Measurements from ENCODE around the gene ADGRD2.

DNA sequence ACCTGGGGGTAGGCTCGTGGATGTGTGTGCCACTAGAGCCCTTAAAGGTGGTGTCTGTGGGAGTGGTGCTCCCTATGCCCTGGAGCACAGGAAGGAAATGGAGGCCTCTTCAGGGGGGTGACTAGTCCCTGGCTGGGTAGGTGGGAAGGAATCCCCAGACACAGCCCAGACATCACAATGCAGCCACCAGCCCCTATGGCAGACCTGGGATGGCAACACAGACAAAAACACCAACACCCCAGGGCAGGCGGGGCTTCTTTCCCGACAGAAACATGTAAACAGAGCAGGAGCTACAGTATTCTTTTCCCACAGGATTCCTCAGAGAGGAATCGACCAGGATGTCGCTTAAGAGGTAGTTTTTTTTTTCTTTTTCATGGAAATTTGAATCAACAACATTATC lies 67.3 kb downstream of the ADGRD2 start:
- TF ChIP-seq, protein P1, sequence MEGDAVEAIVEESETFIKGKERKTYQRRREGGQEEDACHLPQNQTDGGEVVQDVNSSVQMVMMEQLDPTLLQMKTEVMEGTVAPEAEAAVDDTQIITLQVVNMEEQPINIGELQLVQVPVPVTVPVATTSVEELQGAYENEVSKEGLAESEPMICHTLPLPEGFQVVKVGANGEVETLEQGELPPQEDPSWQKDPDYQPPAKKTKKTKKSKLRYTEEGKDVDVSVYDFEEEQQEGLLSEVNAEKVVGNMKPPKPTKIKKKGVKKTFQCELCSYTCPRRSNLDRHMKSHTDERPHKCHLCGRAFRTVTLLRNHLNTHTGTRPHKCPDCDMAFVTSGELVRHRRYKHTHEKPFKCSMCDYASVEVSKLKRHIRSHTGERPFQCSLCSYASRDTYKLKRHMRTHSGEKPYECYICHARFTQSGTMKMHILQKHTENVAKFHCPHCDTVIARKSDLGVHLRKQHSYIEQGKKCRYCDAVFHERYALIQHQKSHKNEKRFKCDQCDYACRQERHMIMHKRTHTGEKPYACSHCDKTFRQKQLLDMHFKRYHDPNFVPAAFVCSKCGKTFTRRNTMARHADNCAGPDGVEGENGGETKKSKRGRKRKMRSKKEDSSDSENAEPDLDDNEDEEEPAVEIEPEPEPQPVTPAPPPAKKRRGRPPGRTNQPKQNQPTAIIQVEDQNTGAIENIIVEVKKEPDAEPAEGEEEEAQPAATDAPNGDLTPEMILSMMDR (IDR thresholded peaks at IDR 0.05; ENCODE audit: low read depth, low read length, missing input control), result no peak
- TF ChIP-seq, protein P2, sequence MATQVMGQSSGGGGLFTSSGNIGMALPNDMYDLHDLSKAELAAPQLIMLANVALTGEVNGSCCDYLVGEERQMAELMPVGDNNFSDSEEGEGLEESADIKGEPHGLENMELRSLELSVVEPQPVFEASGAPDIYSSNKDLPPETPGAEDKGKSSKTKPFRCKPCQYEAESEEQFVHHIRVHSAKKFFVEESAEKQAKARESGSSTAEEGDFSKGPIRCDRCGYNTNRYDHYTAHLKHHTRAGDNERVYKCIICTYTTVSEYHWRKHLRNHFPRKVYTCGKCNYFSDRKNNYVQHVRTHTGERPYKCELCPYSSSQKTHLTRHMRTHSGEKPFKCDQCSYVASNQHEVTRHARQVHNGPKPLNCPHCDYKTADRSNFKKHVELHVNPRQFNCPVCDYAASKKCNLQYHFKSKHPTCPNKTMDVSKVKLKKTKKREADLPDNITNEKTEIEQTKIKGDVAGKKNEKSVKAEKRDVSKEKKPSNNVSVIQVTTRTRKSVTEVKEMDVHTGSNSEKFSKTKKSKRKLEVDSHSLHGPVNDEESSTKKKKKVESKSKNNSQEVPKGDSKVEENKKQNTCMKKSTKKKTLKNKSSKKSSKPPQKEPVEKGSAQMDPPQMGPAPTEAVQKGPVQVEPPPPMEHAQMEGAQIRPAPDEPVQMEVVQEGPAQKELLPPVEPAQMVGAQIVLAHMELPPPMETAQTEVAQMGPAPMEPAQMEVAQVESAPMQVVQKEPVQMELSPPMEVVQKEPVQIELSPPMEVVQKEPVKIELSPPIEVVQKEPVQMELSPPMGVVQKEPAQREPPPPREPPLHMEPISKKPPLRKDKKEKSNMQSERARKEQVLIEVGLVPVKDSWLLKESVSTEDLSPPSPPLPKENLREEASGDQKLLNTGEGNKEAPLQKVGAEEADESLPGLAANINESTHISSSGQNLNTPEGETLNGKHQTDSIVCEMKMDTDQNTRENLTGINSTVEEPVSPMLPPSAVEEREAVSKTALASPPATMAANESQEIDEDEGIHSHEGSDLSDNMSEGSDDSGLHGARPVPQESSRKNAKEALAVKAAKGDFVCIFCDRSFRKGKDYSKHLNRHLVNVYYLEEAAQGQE (IDR thresholded peaks at IDR 0.05), result no peak
- TF ChIP-seq RAD21 (IDR thresholded peaks at IDR 0.05) (no peak), YY1 (IDR thresholded peaks at IDR 0.05) (no peak), SP1 (IDR thresholded peaks at IDR 0.05) (no peak), FOXA1 (IDR thresholded peaks at IDR 0.05) (no peak), FOXA2 (IDR thresholded peaks at IDR 0.05) (no peak)
- TF ChIP-seq, protein P3, sequence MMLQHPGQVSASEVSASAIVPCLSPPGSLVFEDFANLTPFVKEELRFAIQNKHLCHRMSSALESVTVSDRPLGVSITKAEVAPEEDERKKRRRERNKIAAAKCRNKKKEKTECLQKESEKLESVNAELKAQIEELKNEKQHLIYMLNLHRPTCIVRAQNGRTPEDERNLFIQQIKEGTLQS (IDR thresholded peaks at IDR 0.05), result no peak
